Tibial nerve (tissue), 4 donors: Measurements from ENCODE around the gene METTL23.
"Not testable (repeated sequence)": the region's sequence is repeated elsewhere in the genome, so short reads cannot be mapped to it uniquely, and the experiment has no call there.

Source experiments
- CTCF ChIP-seq, 5 experiments: fragments of 200-600 bp in 3 of 5; fragments of 450-650 bp in 2 of 5; sonication (generic) in 3 of 5; IDR thresholded peaks; one replicate each; pipeline ENCODE4 v1.5.1; 2016 to 2019; ENCODE audit warnings: antibody characterized with exemption in 5 of 5, mild to moderate bottlenecking in 3 of 5, moderate library complexity in 2 of 5
- EP300 ChIP-seq, 2 donors: sonication (generic); formaldehyde crosslinking; IDR thresholded peaks; one replicate each; pipeline ENCODE4 v1.6.1; 2017; ENCODE audit warnings: antibody characterized with exemption in 2 of 2, mild to moderate bottlenecking in 1 of 2
- POLR2A ChIP-seq, 2 donors: fragments of 450-650 bp; IDR thresholded peaks; one replicate each; pipeline ENCODE4 v1.6.1; 2017; ENCODE audit warnings: antibody characterized with exemption in 2 of 2, mild to moderate bottlenecking in 2 of 2, moderate library complexity in 2 of 2

- TF ChIP-seq CTCF, POLR2A, EP300 (IDR thresholded peaks at IDR 0.05): not testable (repeated sequence)
Measured at GRCh38 chr17:76745785-76746184, 19.1 kb downstream of the METTL23 start.
